NCI-H1048 (cell line): ENCODE data around the gene PLA2G4E.

Experiments
- DNase-seq: peaks from one replicate; lab custom pipeline; 2025; lab: John Stamatoyannopoulos, UW

Gene PLA2G4E

DNA sequence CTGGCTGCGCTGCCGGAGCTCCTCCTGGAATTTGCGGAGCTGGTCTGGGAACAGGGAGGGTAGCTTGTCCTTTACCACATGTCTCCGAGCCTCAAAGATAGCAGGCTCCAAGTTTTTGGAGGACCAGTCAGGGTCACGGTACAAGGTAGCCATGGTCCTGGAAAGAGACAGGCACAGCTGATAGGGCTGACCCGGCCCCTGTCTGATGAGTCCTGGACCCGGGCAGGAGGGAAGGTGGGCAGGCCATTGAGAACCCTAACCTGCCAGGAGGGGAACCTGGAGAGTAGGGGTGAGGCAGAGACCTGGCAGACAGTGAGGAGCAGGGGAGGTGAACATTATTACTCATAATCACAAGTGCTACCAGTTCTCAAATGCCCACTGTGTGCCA is 28.0 kb downstream of the PLA2G4E start:
- no peak for DNase-seq

DNA sequence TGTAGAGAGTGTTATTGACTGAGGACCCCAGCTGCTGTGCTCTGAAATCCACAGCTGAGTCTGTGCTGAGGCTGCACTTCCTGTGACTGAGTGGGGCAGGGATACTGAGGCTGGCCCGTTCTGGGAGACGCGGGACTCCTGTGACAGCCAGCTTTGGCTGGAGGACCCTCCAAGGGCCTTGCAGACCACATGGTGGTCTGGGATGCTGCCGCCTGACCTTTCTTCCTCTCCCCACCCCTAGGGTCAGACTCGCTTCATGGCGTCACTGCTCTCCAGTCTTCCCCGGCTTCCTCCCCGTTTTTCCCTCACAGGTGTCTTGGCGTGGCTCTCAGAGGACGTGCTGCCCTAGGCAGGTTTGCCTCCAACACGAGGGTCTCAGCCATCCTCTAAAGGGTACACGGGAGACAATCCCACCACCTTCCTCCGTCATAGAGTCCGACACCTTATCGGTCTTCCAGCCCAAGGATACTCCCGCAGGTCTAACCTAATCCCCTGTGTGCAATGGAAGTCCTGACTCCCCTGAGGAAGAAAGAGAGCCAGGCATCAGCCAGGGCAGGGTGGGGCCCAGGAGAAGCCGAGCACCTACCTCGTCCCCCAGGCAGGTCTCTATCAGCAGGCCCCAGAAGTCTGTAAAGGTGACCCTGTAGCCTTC is 28.6 kb downstream of the PLA2G4E start:
- DNase-seq = no peak

DNA sequence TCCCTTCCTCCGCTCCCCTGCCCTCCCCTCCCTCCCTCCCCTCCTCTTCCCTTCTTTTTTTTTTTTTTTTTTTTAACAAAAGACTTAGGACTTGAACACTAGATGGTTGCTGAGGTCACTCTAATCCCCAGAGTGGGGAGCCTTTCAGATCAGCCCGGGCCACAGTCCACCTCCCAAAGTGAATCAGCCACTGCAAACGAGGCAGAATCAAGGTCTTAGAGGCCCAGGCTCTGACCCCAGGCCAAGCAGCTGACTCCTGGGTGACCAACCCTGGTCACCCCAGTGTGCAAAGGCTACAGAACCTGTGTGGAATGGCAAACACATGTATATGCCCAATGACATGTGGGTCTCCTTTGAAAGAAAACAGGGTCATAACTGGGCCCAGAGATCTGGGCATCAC is 30.2 kb downstream of the PLA2G4E start:
- no peak for DNase-seq

DNA sequence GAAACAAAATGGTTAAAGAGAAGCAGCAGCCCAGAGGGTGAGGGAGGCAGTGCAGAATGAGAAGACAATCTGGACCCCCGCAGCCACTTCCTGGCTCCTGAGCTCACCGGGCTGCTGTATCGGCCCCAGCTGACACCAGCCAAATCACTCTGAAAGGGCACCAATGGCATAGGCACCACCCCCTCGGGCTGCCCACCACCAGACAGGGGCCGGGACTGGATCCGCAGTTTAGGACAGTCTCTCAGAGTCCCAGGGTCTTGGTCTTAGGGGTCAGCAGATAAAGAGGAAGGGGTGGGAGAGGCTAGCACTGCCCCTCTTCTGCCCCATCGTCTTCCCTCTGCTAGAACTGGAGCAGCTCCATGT is 30.6 kb downstream of the PLA2G4E start:
- DNase-seq = no peak

DNA sequence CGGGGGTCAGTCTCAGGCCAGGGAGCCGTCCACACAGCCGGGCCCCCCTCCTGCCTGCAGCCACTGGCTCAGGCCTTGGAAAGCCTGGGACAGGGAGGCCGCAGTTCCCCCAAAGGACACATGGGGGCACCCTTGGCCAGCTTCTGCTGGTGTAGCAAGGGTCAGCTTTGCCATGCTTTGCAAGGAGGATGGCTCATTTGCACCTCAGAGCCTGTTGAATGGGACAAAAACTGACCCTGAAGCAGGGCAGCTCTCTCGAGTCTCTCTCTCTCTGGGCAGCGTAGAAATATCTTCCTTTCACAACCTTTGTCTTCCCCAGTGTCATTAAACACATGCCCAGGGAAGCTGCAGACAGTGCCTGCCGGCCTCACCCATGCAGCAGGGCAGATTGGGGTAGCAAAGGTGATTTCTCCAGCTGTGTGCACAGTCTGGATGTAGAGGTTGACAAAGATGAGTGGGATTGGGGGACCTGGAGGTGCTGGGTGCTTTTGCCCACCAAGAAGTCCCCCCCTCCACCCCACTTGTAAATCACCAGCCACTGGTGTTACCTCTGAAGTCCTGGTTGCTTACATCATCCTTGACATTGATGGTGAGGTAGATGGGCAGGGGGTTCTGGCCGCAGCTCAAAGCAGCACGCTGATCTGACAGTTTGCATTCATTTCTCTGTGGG is 31.1 kb downstream of the PLA2G4E start:
- peak; percentile 47 for DNase-seq

DNA sequence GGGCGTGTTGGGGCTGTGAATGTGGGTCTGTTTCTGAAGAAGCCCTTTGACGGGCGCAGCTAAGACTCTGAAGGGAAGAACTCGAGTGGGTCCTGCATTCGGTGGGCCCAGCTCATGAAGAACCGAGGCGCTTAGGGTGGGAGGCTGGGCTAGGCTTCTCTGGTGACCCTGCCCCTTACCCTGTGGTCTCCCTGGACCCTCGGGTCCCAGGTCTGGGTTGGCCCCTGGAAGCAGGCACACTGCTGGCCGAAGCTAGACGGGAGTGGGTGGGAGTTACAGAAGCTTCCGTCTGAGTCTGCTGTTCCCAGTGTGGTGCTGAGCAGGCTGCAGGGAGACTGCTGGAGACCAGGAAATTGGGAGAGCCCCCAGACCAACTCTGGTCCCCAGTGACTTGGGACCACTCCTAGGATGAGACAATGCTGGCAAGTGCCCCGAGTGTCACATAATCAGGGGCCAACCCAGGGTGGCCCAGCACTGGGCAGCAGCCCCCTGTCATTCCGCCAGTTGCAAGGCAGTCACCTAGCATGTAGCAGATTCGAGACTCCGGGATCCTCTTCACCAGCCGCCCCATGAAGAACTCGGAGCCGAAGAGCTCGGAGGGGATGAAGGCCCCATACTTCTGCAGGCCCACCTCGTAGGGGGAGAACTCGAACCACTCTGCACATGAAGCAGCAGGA is 31.8 kb downstream of the PLA2G4E start:
- no peak for DNase-seq

DNA sequence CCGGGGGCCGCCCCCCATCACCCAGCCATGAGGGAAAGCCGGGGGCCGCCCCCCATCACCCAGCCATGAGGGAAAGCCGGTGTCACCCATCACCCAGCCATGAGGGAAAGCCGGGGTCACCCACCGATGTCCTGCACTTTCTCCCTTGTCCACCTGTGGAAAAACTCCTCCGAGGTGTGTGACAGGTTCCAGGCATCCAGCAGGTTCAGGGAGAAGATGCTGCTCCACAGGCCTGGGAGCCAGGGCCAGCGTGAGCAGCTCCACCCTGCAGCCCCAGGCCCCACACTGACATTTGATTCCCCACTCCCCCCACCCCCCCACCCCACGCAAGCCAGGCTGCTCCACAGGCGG is 32.9 kb downstream of the PLA2G4E start:
- DNase-seq = no peak

DNA sequence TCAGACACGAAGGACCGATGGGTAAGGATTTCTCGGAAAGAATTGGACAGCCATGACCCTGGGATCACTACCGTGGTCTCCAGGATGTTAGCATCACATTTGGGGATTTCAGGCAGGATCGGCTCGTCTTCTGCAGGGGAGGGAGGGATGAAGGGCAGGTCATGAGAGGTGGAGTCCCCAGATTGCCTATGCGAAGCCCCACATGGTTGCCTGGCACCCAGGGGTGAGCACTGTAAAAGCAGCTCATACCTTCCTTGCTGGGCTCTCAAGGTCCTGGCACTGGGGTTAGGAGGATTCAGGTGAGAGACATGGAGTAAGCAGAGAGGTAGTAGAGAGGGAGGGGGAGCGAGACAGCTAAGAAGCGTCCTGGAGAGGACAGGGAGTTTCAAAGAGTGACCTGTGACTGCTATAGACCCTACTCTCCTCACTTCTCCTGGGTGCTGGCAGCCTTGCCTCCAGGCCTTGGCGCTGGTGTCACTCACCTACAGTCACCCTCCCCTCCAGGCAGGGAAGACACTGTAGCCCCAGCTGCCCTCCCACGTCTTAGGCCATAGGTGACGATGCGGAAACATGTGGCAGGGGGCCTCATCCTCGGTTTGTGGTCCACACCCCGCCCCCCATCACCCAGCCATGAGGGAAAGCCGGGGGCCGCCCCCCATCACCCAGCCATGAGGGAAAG is 33.5 kb downstream of the PLA2G4E start:
- no peak for DNase-seq

DNA sequence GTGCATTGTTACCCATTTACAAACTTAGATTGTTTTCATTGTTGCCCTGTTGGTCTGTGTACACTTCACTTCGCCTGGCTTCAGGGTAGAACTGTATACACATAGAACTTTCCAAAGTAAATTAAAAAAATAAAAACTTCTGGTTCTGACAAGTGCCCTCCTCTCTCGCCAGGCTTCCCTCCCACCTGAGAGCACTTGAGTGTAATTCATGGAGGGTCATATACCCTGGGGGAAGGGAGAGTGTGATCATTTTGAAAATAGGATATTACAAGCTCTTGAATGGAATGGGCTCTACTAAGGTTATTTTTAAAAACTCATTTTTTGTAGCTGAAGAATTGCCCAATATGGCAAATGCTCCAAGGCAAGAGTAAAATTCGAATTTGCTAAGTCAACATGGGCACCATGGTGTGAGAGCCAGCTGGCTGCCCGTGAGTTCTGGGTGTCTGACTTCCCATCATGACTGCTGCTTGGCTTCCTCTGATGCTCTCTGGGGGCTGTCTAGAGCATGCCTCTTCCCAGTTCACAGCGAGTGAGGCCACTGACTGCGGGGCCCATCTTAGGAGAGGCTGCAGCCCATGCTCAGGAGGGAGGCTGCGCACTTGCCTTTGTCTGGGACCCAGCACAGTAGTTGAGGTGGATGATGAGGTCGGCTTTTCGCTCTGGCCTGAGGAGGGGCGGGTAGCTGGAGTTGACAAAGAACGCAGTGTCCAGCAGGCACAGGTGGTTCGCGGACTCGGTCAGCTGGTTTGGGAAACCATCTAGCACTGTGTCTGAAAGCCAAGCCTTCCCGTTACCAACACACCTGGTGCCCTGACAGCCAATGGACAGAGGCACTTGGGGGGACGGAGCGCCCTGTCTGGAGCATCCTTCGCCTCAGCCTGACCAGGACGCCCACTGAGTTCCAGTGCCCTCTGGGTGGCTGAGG is 35.3 kb downstream of the PLA2G4E start:
- no peak for DNase-seq

DNA sequence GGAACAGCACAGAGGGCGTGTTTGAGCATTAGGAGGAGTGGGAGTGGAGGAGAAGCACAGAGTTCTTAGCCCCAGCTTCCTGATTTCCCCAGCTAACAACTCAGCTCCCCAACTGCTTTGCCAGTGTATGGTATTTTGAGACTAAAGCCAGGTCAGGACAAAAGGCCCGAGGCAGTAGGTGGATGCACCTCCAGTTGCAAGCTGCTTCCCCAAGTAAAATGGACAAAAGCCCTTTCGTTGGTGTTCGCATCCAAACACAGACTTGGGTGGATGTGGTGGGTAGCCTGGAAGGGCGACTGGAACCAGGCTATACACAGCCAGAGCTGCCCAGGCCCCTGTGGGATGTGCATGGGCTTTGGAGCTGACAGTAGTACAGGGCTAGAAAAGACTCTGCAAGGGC is 36.2 kb downstream of the PLA2G4E start:
- no peak for DNase-seq

DNA sequence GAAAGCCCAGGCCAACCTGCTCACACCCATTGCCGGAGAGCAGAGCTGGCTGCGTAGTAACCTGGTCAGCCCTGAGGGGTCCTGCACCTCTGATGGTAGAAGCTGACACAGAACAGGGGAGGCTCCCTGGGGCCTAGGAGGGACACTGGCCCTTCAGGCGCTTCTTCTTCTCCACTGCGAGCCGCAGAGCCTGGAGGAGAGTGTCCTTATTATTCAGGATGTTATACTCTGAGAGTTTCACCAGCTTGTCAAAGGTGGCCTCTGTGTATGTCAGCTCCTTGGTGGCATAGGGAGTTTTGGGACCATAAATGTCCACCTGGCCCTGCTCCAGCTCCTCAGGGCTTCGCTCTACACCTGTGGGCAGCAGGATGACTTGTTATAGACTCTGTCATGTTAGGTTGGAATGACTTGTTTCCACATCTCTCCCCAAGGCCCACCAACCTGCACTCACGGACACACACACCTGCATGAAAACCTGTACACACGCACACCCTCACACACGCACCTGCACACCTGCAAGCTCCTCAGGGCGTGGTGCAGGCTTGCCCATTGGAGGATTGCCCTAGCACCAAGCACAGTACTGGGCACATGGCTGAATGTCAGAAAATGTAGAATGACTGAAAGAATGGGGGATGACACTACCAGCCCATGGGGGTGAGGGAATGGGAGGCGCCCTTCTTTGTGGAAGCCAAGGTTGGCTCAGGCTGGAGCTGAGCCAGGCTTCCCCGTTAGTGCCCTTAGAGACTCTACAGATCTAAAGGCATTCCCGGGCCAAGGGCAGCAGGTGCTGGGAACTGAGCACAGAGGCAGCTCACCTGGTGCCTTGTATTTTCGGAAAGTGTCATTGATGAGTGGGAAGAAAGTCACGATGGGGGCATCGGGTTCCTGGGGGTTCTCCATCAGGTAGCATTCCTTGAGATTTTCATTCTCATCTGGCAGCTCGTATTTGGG is 36.9 kb downstream of the PLA2G4E start:
- DNase-seq = no peak

DNA sequence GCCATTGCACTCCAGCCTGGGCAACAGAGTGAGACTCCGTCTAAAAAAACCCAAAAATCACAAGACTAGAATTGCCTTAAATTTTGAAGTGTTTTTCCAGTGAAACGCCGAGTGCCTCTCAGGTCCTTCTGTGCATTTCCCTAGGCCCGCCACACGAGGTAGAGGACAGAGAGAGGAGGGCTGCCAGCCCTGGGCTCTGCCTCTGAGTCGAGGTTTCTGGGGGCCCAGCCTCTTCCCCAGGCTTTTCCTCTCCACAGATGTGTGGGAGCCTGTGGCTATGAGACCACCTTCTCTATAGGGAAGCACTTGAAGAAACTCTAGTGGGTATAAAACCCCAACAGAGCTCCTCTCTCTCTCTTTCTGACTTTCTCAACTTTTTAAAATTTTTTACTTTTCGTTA is 37.6 kb downstream of the PLA2G4E start:
- no peak for DNase-seq

DNA sequence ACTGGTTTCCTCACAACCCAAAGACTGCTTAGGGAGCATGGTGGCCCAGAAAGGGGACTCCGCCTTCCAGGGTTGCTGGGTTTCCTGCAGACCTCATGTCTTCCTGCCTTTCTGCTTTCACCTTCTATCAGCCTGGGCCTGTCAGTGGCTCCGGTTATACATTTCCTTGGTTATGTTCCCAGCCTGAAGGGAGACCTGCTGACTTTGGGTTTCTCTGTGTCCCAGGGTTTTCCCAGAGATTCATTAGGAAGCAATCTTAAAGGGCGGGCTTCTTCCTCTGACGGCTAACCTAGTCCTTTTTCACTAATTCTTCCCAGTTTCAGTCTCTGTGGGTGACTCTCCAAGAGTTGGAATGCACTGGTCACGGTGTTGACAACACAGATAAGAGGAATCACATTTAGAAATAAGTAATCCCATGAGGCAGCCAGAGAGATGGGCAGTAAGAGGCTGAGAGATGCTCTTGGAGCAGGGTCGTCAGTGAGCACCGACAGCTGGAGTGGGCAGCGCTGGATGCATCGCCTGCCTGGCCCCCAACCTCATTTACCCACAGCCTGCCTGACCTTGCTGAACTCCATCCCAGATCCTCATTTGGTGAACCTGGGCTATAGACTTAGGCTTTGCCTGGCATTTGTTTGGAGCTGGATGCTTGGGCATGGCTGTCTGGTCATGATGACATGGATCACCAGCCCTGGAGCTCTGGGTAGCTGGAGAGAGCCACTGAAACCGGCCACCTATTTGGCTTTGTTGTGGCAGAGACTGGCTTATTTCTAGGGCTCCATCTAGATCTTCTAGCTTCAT is 38.5 kb downstream of the PLA2G4E start:
- no peak for DNase-seq

DNA sequence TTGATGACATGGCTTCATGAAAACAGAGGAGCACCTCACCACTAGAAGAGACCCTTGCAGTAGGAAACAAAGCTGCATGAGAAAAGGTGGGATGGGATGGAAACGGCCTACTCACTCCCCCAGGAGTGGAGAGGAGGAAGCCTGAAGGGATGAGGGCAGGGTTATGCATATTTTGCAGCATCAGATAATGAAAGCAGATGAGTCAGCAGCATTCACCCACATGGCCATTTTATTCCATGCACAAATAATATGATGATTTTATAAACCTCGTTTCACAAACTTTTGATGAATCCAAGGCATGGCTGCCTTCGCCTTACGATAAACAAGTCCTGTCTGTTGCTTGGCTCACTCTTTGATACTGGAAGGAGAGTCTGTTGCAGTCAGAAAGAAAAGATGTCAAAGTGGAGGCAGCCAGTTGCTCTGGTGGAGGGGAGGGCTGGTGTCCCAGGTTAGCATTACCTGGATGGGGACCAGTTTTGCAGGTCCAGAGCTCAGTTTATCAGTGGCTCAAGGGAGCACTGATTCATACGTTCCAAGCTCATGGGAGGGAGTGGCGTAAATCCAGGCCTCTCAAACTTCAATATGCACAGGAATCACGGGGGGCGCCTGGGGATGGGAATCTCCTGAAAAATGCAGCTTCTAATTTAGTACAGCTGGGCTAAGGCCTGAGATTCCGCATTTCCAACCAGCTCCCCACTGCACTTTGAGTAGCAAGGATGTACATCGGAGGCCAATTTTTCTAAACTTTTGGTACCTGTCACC is 39.3 kb downstream of the PLA2G4E start:
- no peak for DNase-seq

DNA sequence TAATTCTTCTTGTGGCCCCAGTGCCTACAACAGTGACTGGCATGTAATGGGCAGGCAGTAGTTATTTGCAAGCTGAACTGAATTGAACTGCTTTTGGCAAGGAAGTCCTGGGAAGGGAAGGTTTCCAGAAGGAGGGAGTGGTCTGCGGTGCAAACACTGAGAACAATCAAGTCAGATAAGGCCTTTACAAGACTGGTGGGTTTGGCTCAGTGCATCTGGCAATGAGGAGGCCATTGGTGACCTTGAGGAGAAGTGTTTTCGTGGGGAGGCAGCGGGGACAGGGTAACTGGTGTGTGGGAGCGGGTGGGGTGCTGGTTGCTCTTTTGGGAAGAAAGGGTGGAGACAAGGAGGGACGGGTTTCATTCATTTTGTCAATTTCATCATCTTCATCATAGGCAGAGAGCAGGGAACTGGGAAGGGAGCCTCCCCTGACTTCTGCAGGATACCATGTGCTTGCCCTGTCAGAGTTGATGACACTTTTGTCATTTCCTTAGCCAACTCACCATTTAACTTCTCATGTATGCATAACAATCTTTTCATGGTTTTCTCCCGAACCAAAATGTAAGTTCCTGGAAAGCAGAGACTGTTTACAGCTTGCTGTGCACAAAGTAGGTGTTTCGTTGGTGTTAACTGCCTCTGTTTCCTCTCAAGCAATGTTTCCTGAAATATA is 40.1 kb downstream of the PLA2G4E start:
- no peak for DNase-seq

DNA sequence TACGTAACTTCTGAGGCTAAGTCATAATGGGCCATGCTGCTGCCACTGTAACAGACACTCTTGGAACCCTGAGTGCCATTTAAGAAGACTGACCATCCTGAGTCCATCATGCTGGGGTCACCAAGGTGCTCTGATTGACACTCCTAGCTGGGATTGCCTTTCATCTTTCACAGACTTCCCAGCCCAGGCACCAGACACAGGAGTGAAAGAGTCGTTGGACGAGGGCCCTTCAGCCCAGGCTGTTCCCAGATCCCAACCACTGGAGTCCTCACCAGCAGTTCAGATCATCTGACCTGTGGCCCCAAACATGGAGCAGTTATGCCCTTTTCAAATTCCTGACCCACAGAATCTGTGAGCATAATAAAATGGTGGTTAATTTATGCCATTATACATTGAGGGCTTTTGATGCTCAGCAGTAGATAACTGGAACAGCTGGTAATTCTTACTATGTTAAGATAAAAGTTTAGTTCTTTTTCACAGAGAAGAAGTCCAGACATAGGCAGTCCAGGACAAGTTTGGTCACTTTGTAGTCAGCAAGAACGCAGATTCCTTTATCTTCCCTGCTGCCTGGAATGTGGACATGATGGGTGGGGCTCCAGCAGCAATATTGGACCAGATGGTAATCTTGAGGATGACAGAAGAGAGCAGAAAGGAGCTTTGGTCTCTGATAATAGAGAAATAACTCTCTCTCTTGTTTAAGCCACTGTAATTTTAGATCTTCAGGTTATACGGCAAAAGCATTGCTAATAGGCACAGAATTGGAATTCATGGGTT is 41.2 kb downstream of the PLA2G4E start:
- DNase-seq = no peak

DNA sequence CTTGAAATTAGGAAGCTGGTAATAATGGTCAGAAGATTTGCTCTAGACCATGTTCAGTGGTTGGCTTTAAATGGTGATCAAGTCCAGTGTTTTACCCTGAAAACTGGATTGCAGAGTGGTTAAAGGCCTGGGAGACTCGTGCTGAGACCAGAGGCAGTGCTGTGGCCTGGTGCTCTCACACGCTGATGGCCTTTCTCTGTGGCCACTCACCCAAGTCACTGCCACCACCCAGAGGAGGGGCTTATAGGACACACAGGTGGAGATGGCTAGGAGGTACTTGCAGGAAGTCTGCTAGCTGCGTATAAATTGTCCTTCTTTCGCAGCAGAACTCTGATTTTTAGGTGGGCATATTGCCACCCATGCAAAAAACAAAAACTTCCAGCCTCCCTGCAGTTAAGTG is 42.3 kb downstream of the PLA2G4E start:
- DNase-seq = no peak
